HG03354 (cell line): Measurements from ENCODE around the gene MRPL38.
"Not testable (repeated sequence)": the region's sequence is repeated elsewhere in the genome, so short reads cannot be mapped to it uniquely, and the experiment has no call there.

ENCODE experiments used
- ATAC-seq: cut with Tn5 transposase; IDR thresholded peaks from one replicate; pipeline ENCODE4 v1.9.1; 2021; ENCODE audit warnings: mild to moderate bottlenecking; ENCODE audit not compliant: unreplicated experiment, poor library complexity, severe bottlenecking

The MRPL38 gene

DNA sequence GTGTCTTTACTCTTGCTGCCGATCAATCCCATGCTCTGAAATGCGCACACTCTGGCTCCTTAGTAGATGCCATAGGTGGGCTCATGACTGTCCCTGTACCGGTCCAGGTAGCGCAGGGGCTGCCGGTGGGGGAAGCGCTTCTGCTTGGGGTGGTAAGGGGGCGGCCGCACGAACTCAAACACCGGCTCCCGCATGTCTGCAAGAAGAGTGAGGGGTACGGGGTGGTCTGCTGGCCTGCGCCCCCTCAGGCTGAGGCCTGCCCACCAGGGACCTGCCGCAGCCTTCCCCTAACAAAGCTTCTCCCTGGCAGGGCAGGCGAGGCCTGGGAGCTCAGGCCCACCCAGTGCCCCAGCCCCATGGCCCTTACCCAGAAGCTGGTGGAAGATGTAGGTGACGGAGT lies 5.9 kb downstream of the MRPL38 start:
- no peak for ATAC-seq

DNA sequence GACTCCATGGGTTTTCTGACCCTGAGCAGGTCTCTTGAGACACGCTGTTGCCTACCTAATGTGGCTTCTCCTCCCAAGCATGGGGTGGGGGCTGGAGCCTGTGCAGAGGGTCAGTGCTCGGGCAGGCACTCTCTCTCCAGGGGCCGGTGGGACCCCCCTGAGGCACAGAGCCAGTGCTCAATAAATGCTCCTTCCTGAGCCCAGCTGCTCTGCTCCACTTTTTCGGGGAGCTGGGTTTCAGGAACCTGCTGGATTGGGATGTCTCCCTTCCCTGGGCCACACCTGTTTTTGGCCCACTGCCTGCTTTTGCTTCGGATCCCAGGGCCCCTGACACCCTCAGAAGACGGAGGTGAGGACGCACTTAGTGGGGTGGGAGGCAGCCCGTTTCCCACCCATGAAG lies 6.6 kb downstream of the MRPL38 start:
- ATAC-seq = no peak

DNA sequence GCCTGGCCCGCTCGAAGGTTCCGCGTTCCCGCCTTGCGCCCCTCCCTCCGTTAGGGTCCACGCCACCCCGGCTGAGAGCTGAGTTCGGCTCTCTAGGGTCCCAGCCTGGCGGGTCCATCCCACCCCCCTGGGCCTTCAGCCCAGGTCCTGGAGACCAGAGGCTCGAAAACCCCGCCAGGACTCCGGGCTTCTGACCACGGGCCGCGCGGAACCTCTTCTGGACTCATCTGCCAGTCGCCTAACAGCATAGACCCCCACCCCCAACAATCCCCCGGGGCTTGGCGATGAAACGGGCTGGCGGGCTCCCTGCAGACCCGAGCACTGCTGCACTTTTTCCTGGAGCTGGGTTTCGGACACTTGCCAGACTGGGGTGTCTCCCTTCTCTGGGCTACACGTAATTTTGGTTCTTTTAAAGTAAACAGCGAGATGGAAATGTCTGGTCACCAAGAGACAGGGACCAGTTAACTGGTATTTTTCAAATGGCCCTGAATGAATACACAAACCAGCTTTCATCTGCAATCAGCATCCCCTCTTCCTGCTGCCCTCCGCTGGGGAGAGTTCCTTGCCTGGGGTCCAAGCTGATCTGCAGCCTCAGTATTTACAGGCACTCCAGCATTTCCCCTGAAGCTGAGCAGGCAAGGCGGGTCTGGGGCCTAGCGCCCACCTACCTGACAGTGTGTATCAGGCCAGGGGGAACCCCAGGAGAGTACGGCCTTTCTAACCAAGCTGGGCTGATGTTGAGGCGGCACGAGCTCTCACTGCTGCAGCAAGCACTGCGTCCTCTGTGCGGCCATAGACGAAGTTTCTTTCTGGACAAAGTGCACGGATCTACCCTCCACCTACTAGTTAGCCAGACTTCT lies 7.3 kb downstream of the MRPL38 start:
- ATAC-seq = no peak

DNA sequence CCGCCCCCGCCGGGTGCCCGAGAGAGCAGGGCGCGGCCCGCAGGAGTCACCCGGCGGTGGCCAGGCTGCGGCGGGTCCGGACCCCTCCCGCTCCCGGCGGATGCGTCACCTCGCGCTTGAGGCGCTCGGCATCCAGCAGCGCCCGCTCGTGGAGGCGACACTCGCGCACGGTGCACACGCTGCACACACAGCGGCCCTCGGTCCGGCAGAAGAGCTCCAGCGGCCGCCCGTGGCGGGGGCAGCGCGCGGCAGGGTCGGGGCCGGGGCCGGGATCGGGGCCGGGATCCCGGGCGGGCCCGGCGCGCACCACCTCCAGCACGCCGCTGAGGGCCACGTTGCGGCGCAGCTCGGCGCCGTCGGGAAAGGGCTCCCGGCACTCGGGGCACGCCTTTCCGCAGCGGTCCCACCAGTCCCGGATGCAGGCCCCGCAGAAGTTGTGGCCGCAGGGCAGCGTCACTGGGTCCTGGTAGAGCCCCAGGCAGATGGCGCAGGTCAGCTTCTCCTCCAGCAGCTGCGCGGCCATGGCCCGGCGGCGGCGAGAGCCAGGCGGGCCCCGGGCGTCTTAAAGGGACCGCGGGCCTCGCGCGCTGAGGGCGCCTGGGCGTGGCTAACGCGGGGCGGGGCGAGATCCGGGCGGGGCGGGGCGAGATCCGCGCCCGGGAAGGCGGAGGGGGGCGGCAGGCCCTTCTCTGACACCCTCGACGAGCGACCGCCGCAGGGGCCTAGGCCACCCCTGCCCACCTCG lies 8.1 kb downstream of the MRPL38 start, which contains the start of gene TRIM65:
Gene TRIM65, minus strand, starts transcription at position 537 of the 745 bp plus-strand sequence. Its CDS starts 14 bp downstream, at position 523.
- peak; percentile 70 for ATAC-seq

DNA sequence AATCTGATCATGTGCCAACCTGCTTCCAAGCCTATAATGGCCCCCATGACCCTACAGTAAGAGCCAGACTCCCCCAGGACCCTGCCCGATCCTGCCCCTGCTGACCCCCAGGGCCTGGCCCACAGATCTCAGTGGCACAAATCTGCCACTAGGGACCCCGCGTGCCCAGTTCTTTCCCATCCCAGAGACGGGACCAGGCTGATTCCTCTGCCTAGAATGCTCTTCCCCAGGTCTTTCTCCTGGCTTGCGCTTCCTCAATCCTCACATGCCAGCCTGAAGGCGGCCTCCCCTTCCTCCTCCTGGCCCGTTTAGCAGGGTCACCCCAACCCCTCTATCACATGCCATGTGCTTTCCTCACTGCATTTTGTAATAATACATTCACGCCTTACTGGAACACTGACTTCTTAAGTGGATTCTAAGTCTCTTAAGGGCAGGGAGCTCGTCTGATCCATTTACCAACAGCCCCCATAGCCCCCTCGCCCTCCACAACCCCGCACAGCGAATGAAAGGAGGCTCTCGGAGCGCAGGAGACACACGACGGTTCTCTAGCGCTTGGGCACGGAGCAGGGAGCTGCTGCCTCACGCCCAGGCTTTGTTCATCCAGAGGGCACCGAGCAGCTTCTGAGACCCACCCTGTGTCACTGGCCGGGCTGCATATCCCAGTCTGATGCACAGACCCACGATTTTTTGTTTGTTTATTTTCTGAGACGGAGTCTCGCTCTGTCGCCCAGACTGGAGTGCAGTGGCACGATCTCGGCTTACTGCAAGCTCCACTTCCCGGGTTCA lies 9.1 kb downstream of the MRPL38 start:
- ATAC-seq = no peak

DNA sequence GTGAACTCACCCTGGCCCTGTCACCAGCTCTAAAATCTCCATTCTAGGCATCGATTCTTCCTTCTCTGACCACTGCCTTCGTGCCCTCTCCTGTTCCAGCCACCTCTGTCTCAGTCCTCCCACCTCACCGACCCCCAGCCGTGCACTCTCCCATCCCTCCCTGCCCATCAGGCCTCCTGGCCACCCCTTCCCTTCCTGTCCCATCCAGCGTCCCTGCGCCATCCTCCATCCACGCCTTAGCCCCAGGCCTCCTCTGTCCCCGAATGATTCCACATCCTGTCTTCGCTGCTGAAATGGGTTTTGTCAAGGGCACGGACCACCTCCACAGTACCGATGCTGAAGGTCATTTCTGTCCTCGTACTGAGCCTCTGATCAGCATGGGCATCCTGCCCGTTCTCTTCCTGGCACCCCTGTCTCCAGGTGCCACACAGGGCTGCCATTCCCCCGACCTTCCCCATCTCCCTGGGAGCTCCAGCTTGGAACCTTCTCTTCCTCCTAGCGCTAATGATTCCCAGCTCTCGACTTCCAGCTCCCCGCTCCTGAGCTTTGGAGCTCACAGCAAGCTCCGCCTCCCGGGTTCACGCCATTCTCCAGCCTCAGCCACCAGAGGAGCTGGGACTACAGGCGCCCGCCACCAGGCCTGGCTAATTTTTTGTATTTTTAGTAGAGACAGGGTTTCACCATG lies 10.5 kb downstream of the MRPL38 start:
- ATAC-seq = no peak

DNA sequence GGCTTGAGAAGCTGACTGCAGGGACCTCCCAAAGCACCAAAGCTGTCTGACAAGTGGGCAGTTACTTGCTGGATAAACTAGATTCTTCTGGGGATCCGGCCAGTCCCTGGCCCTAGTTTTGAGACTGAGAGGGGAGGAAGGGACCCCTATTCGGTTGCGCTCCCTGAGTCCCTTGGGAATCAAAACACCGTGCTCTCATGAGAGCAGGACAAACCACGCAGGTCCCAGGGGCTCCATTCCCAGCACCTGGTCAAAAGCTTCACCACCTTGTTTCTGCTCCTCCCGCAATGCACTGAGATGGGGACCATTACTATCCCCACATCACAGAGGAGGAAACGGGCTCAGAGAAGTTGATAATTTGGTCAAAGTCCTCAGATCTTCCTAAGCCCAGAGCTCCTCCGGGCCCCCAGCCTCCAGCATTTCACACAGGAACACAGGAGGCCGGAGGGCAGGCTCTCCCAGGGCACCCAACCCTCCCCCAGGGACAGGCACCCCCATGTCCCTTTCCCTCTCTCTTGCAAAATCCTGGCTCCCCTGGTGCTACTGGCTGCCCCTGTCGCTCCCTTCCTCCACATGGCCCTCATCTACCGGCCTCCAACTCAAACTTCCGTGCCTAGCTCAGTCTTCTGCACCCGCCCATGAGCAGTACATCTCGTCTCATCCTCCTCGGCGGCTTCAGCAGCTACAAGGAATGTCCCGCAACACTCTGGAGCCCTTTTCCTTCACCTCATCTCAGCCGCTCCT lies 11.2 kb downstream of the MRPL38 start:
- ATAC-seq = no peak

DNA sequence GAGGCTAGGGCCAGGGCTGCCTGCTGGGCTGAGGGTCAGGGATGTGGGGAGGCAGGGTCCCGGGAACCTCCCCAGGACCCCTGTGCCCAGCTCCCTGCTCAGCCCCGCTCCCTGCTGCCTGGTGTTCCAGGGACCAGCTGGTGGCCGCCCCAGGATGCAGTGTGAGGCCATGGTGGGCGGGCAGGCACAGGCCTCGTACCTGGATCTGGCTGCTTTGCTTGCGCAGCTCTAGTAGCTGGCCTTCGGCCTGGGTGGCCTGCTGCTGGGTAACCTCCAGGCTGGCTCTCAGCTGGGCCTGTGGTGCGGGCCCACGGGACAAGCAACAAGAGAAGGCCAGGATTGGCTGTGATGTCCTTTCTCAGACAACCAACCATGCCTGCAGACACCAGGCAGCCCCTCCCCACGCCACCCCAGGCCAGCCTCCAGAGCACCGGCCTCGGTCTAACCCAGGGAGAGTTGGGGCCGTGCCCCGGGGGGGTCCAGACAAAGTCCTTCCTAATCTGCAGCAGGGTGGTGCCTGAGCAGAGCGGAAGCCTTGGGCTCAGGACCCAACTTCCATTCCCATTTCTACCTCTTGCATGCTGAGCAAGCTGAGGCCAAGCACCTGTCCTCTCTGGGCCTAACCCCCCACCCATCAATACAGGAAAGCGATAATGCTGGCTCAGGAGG lies 12.0 kb downstream of the MRPL38 start:
- ATAC-seq = no peak

DNA sequence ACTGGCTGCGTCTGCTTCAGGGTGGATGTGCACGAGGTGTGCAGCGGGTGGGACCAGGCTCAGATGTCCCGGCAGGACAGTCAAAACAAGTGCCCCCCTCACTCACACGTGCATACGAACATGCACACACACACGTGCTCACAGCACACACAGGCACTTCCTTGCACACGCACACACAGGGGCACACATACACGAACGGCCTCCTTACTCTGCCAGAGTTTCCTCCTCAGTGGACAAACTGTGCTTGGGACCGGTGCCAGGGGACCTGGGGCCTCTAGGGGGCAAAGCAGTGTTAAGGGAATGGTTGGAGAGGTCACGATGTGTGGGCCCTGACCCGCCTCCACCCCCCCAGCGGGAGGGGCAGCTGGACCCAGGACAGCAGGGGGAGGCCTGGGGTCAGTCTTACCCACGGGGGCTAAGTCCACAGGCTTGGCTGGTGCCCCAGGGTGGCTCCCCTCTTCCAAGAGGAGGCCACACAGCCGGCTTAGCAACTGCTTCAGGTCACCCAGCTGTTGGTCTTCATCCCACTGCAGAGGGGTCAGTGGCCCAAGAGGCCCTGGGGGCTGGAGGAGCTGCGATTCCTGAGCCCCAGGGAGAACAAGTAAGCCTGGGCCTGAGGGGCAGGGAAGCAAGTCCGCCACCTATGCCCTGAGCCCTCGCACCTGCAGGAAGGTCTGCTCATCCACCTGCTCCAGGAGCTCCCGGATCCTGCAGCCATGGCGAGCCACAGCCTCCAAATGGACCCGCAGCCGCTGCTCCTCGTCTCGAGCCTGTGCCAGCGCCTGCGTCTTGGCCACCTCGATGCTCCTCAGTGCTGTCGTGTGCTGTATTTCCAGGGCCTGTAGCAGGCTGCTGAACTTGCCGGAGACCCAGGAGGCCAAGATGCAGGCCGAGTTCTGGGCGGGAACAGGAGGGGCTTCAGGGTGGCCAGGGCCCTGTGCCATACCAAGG lies 12.8 kb downstream of the MRPL38 start:
- ATAC-seq = no peak

DNA sequence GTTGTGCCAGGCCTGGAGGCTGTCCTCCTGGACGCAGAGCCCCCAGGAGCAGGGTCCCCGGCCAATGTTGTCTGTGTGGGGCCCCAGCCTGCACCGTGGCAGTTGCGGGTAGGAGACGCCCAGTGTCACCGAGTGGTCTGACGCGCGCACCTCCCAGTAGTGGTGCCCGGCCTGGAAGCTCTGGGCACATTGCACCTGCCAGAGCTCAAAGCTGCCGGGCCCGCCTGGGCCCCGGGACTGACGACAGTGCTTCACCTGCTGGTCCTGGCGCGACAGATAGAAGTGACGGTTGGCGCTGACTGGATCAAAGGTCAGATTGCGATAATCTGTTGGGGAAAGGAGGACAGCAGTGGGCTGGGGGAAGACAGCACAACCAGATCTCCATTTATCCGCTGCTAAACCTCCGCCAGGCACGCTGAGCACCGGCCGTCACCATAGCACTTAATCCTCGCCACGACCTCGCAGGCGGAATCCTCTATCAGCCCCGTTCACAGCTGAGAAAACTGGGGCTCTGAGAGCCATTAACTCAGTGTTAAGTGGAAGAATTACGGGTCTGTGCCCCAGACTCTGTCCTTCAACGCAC lies 13.6 kb downstream of the MRPL38 start:
- no peak for ATAC-seq

DNA sequence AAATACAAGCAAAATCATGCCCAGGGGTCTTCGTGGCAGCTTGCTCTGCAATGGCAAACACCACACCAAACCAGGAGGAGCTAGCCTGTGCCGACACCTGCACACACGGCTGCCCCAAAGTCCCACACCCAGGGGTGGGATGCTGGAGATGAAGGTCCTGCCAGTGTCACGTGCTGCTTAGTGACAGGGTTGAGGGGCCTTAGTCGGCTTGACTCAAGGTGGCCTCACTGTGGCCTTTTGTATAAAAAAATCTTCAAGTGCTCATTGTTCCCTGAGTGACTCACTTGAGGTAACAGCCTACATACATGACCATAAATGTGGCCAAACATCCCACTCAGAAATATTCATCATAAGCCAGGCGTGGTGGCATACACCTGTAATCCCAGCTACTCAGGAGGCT lies 15.2 kb downstream of the MRPL38 start:
- no peak for ATAC-seq

DNA sequence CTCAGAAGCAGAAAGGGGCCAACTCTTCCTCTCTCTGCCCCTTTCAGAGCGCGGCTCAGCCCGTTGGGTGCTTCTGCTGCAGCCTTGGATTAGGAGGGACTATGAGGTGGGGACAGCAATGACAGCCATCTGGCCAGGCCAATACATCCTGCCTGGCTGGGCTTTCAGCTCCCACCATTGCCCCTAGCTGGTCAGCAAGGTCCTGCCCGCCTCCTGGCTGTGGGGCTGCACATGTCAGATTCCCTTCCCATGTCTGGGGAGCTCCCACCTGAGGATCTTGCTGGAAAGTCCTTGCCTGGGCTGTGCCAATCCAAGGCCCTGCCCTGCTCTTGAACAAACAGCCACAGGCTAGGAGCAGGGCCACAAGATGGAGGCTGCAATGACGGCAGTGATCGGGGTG lies 16.2 kb downstream of the MRPL38 start:
- no peak for ATAC-seq

DNA sequence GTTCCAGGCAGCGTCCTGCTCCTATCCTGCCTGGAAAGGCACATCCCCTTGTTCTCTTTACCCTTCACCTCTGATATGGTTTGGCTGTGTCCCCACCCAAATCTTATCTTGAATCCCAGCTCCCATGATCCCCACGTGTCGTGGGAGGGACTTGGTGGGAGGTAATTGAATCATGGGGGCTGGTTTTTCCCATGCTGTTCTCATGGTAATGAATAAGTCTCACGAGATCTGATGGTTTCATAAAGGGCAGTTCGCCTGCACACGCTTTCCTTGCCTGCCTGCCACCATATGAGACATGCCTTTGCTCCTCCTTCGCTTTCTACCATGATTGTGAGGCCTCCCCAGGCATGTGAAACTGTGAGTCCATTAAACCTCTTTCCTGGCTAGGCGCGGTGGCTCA lies 18.8 kb downstream of the MRPL38 start:
- ATAC-seq = not testable (repeated sequence)

DNA sequence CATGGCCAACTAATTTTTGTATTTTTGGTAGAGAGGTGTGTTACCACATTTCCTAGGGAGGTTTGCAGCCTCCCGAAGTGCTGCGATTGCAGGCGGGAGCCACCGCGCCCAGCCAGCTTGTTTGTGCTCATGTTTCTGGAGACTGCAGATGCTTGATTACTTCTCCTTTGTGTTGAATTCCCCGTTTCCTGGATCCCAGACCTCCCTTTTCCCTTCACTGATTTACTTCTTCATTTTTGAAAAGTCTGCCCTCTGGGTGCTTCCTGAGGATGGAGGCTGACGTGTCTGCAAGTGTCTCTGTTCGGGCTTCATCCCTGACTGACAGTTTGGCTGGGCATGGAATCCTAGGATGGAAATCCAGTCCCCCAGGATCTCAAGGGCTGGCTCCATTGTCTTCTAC lies 19.3 kb downstream of the MRPL38 start:
- no peak for ATAC-seq

DNA sequence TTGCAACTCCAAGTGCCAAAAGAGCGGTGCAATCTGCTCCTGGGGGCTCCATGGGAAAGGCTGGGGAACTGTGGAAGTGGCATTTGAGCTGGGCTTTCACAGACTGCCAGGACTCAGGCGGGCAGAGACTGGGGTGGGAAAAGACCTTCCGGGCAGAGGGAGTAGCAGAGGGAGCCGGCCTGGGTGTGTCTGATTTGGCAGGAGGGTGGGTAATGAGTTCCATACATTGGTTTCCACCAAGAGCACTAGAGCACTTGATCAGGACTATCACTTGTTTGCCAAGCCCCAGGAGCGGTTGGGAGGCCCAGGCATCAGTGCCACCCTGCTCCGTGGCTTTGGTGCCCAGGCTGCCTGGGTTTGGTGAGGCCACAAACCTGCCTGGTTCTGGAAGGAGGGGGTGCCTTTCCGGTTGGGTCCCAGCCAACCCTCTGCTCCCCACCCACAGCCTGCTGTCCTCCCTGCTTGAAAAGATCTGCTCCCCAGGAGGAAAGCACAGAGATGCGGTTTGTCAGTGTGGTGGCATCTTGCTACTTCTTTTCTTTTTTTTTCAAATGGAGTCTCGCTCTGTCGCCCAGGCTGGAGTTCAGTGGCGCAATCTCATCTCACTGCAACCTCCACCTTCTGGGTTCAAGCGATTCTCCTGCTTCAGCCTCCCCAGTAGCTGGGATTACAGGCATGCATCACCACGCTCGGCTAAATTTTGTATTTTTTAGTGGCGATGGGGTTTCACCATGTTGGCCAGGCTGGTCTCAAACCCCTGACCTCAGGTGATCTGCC lies 22.8 kb downstream of the MRPL38 start:
- no peak for ATAC-seq

DNA sequence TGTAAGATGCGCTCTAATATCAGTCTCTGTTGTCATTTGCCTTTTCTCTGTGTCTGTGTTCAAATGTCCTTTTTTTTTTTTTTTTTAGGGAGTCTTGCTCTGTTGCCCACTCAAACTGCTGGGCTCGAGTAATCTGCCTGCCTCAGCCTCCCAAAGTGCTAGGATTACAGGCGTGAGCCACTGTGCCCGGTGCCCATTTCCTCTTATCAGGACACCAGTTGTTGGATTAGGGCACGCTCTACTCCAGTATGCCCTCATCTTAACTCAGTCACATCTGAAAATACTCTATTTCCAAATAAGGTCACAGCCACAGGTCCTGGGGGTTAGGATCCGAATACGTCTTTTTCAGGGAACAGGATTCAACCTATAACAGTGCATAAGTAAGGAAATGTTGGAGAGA lies 24.4 kb downstream of the MRPL38 start:
- ATAC-seq = no peak
